ENCODE results near the gene PCID2.
A peak's percentile ranks its signal among the peaks of the same experiment; 100 is the strongest.

The PCID2 gene

DNA sequence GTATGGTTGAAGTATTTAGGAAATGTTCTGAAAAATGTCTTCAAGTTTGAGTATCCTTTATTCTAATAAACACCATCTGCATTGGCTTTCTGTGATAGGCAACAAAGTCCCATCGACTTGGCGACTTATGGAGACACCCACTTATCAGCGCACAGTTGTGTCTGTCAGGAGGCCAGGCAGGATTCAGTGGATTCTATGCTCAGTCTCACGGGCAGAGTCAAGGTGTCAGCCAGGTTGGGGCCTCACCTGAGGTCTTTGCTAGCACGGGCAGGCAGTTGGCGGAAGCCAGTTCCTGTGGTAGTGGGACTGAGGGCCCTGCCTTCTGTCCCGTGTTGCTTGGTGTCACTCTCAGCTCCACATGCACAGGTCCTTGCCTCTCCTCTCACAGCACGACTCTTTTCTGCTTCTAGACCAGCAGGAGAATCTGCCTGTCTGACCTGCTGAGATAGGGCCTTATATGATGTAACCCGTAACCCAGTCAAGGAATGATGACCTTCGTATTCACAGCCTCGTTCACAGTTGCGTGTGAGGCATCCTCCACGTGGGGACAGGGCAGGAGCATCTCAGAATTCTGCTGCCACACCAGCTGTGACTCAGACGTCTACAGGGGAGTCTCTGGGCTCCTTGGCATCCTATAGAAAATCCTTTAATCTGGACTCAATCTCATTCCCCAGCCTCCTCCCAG, 10.9 kb upstream of the PCID2 start:
- no peak for DNase-seq

DNA sequence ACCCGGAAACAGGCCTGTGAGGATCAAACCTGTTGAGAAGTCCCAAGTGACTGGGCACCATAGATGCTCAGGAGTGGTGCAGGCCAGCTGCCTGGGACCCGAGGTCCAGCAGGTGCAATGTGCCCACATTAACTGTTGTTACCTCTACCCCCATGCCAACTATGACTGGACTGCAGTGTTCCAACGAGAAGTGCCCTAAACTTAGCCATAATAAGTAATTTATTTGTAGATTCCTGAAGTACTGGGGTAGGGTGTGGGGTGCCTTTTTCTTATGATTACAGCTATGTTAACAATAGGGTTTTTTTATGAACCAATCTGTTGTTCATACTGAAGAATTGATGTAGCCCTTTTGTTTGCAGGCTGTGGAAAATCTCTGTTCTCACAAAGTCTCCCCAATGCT, 10.1 kb upstream of the PCID2 start:
- DNase-seq: no peak

DNA sequence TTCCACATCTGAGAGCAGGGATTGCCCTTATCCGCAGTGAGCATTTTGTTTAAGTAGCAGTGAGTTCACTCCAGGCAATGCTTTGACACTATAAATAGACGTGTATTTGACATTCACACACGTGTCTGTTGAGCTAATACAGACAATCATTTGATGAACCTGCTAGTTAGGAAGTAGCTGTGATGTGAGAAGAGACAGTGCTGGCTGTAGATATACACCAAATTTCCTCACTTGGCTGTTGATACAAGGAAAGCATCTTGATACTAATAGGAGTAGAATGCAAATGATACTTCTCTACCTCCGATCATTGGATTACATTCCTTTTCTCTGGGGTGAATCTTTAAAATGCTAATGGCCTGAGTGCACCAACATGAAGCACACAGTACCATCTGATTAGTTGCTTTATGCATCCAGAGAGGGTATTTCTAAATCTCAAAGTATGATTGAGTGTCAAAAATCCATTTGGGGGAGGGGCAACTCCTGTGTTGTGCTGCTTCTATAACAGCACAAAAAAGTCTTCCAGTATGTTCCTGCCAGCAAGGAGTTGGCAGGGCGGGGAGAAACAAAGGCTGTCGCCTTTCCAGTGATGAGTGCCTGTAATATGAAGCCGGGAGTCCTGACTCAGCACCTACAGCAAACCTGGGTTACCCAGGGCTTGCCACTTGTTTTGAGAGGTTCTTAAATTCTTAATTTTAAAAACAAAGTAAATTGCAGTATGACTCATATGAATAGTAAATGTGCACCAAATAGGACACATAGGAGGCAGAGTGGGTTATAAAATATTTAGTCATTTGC, 8.0 kb upstream of the PCID2 start:
- no peak for DNase-seq

DNA sequence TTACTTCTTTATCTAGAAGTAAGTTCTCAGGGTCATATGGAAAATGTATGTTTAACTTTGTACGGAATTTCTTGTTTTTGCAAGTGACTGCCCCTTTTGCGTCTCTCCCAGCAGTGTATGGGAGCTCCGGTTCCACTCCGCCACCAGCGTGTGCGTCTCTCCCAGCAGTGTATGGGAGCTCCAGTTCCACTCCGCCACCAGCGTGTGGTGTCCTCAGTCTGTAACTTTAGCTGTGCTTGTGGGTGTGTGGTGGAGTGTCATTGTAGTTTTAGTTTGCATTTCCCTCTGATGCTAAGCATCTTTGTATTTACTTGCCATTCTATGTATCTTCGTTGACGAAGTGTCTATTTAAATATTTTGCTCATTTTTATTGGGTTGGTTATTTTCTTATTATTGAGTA, 3.3 kb upstream of the PCID2 start:
- DNase-seq: no peak

DNA sequence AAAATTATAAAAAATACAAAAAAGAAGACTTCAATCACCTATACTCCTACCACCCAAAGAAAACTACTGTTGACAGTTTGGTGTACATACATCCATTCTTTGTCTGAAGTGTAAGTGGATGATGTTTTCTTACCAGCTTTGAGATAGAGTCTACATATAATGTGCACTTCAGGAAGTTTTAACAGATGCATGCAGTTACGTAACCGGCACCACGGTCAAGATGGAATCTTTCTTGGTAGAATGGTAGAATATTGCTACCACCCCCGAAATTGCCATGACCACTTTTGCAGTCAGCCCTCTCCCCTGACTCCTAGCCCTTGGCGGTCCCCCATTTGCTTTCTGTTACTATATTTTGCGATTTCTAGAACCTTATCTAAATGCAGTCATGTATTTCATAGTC, 2.4 kb upstream of the PCID2 start:
- no peak for DNase-seq

DNA sequence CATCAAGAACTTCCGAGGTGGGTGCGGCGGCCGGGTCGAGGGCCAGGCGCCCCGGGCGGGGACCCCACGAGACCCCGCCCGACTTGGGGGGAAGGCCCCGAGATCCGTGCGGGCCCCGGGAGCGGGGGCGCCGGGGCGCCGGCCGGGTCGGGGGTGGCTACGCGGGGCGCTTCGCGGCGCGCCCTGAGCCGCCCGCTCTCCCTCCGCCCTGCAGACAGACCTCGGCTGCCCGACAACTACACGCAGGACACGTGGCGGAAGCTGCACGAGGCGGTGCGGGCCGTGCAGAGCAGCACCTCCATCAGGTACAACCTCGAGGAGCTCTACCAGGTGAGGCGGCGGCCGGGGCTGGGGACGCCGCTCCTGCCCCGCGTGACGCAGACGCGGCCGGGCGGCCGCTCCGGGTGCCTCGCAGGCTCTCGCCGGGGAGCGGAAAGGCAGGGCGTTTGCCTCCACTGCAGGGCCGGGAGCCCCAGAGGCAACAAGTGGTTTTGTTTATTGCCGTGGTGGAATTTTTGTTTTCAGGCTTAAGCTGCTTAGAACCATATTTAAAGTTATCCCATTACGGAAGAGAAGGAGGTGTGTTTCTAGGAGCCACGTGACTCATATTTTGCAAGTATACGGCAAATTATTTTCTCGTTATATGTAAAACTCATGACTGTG, 1.4 kb upstream of the PCID2 start:
- DNase-seq: peak; percentile 81

DNA sequence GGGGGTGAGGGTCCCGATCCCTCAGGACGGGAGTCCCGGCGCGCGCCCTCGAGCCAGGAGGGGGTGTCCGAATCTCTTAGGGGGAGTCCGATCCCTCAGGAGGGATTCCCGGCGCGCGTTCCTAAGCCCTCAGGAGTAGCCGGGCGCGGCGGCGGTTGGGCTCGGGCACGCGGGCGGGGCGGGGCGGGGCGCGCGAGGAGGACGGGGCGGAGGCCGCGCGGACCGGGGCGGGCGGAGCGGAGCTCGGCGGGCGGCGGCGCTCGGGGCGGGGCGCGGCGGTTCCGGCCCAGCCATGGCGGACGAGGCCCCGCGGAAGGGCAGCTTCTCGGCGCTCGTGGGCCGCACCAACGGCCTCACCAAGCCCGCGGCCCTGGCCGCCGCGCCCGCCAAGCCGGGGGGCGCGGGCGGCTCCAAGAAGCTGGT, 878 bp upstream of the PCID2 start, which contains the start of gene CUL4A:
Gene CUL4A (plus strand): TSS at position 278 of the 423 bp plus-strand sequence. CDS start 15 bp downstream, at position 293.
- DNase-seq: peak; percentile 78

DNA sequence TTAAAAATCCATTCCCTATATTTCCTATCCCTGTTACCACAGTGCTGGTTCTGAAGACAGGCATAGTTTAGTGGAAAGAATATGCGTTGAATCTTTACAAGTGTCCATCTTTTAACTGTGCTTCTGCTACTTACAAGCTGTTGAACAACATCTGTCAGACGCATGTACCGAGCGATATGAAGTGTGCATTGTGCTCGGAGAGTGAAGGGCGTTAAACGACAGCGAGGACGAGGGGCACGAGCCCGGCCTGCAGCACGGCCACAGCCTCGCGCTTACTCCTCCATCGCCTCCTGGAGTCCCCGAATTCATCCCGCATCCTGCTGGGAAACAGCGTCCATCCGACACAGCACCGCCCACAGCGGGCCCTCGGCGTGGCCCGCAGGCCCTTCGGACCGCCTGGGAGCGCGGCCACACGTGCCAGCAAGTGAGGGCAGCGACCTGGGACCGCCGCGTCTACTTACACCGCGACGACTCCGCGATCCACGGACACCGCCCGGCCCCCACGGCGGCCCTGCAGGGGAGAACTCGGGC, 514 bp downstream of the PCID2 start:
- DNase-seq: peak; percentile 12

DNA sequence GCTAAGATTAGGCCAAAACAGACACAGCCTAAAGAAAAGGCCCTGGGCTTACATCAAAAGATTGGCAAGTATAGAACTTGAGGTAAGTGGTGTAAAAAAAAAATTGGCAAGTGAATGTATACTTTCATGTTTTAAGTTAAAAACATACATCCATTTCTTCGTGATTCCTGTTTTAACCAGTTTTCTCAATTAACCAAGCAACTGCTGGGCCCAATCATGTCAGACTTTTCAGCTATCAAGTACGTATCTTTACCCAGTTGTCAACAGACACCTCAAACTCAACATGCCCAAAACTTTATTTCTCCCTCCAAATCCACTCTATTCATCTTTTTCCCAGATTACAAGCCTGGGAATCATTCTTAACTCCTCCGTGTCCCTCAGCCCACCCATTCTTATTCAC, 1.0 kb downstream of the PCID2 start:
- DNase-seq: no peak

DNA sequence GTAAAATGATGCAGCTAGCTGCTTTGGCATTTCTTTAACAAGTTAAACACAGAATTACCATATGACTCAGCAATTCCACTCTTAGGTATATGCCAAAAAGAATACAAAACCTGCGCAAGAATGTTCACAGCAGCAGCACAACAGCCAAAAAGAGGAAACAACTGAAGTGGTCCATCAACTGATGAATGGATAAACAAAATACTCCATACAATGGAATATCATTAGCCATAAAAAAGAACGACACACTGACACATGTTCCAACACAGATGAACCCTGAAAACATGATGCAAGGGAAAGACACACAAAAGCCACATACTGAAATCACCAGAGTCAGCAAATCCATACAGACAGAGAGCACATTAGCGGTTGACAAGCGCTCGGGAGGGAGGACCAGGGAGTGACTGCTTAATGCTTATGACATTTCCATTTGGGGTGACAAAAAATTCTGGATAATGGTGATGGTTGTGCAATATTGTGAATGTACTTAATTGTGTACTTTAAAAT, 3.0 kb downstream of the PCID2 start:
- no peak for DNase-seq

DNA sequence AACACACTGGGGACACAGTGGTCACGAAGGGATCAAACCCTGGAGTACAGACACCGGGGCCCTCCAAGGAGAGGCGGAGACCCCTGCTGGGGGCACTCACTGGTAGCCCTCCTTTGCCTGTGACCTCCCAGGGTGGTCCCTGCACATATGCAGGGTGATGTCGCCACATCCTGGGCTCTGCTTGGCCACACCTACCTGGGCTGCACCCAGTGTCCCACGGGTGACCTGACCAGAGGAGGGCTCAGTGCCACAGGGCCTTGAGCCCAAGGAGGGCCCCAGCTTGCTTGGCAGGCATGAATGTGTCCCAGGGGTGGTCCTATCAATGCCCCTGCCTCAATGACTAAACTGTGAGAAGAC, 4.1 kb downstream of the PCID2 start:
- no peak for DNase-seq

DNA sequence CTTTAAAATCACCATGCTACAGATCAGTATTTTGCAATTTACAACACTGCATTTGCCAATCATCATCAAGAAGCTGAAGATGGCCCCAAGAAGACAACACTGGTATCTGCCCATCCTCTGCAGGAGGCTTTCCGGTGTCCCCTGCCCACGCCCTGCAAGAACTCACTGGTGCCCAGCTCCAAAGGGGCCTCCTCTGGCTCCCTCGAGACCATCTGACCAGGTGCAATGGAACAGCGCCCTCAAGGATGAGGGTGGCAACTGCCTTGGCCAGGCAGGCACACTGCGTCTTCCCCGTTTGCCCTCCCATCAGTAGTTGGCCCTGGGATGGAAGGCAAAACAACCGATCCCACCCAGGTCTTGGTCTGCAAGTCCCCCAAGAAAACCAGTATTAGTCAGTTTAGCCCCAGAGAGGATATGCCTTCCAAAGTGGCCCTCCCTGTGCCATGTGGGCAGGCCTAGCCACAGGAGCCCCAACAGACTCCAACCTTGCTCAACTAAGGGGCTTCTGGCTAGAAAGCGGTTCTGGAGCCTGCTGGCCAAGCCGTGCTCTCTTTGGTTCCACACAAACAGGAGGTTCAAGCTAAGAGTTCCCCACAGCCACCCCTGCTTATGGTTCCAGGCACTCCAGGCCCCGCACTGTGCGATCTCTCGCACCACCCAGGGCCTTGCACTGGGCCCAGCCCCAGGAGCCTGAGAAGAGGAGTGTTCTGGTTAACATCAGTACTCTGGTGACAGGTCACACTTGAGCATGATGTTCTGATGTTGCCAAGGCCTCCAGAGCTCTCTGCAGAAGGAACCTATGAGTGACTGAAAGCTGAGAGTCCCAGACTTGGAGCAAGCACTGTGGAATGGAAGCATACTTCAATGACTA, 4.7 kb downstream of the PCID2 start:
- no peak for DNase-seq

DNA sequence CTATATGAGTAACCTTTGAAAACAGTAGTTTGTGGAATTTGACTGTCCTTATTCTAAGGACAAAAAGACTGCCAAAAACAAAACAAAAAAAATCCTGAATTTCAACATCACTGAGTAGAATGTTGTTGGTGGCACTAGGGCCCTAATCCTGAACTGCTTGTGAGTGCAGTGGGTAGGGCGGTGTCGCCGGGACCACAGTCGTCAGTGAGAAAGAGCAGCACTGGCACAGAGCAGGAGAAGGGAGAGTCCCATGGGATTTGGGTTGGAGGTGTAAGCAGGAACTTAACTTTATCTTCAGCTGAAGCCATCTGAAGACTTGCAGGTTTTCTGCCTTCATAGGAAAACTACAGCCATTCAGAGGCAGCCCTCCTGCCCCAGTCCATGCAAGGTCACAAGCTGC, 5.6 kb downstream of the PCID2 start:
- DNase-seq: no peak

DNA sequence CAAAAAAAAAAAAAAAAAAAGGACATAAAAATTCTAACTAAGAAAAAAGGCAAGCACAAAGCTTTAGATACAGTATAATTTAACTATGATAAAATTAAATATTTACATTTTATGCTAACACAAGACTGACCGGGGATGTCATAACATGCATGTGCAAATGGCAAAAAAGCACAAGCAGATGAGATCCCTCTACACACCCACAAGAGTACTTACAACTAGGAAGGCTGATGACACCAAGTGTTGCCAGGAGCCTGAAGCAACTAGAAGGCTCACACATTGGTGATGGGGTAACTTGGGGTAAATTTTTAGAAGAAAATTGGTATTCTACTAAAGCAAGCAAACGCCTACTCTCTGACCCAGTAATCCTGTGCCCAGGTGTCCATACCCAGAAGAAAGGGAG, 6.7 kb downstream of the PCID2 start:
- no peak for DNase-seq

DNA sequence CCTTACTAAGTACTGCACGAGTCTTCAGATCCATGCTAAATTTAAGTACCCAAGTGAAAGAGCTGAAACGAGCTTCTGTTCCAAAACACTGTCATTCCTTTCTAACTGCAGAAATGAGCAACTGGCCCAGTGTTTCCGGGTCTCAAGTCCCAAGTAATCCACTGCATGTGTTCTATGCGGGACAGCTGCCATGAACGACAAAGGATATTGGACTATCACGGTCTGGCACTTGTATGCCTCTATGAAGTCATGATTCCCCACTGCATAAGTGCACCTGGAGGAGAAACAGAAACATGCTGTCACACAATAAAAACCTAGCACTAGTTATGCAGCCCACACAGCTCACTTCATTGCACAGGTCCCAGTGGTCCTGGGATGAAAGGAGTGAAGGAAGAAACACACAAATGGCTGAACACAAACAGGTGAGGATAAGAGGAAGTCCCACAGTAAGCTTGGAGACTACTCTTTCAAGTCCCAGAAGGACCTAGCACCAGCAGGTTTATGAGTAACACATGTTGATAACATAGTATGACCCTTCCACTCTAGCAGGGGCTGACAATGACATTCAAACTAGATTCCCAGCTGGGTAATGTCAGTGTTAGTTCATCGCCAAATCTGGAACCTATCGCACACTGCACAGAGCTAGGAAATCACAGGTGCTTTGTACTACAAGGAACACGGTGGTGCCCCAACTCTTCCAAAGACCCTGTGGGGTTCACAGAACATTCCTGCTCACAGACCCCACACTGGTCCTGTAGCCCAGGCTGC, 11.3 kb downstream of the PCID2 start:
- DNase-seq: no peak

DNA sequence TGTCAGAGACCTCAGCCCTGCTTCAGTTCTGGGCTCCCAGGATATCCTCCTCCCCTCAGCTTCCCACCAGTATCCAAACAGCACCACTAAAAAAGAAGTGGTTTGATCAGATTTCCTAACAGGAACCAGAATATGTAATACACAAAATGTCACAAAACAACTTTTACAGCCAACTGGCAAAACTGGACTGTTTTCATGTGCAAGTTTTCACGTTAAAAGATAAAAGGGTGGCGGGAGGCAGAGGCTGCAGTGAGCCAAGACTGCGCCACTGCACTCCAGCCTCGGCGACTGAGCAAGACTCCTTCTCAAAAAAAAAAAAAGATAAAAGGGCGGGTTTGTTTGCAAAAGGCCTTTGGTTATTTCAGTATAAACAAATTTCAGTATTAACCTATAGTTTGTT, 13.1 kb downstream of the PCID2 start:
- DNase-seq: no peak

DNA sequence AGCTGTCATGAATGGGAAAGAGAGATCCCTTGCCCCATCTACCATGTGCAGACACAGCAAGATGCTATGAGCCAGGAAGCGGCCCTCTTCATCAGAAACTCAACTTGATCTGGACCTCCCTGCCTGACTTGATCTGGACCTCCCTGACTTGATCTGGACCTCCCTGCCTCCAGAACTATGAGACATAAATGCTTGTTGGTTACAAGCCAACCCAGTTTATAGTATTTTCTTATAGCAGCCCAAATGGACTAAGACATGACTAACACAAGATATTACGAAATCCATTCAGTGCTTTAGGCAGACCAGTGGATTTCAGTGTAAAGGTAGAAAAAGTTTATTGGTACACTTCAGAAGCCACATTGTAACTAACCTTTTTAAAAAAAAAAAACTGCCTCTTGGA, 15.6 kb downstream of the PCID2 start:
- DNase-seq: no peak

DNA sequence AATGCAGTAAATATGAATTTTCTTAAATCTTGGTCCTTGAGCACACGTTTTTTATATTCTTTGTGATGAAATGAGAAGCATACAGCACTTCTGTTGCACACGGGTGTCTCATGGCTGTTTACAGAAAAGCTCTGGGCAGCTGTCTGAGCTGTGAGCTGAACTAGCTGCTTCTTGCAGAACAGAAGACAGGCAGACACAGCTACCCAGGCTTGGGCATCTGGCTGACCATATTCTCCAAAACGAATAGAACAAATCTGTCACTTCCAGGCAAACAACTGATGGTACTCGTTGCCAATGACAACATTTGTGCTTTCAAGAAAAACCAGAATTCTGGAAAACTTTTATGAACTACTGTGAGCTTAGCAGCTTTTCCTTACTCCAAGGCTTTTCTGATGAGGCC, 16.2 kb downstream of the PCID2 start:
- no peak for DNase-seq

DNA sequence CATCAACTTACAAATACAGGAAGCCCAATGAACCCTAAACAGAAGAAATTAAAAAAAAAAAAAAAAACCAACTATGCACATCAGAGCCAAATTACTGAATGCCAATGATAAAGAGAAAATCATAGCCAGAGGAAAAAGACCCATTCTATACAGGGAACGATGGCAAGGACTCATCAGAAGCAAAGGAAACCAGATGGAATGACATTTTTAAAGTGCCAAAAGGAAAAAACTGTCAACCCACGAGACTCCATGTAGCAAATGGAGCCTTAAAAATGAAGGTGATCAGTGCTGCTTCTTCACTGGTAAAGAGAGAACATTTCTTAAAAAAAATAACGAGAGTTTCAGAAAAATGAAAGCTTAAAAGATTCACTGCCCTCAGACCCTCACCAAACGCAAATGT, 18.3 kb downstream of the PCID2 start:
- no peak for DNase-seq

DNA sequence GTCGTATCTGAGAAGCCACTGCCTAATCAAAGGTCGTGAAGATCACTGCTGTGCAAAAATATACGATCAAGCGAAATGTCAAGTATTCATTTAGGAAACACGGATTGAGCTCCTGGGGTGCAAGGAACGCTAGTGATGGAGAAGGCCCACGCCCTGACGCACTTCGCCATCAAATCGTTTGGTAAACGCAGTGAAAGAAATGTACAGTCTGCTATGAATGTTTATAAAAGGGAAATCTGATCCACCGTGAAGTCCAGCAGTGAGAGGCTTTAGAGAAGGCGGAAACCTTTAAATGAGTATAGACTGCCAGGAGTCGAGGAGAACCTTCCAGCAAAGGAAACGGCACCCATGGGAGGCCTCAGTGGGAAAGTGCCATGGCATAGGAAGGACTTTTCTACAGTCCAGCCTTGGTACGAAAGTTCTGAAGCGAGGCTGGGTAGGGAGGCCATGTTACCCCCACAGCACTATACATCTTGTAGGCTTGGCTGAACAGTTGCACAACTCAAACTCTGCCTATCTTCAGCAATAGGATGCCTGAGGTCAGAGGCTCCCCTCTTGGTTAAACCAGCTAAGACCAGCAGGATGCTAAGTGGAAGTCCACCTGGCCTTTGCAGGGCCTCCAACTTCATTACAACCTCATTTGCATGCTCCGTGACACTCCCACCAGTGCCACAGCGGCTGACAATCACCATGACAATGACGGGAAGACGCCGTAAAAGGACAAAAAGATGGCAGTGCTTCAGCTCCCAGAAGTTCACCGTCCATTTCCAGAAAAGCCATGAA, 20.4 kb downstream of the PCID2 start:
- no peak for DNase-seq

DNA sequence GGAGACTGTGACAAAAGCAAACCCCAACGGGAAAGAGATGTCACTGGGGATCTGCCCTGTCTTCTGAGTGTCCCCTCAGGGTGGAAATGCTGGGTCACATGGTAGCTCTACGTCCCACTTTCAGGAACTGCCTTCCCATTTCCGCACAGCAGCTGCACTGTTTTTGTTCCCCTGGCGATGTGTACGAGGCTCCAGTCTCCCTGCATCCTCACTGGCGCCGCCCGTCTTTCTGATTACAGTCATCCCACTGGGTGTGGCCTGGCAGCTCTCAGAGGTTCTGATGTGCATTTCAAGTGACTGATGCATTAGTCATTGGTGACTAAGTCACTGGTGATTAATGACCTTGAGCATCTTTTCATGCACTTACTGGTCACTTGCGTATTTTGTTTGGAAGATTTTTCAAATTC, 21.2 kb downstream of the PCID2 start:
- DNase-seq: no peak

All from CD4-positive, alpha-beta T cell treated with Interleukin-10 for 1 hour (primary cell).